HCT116 (cell line): ENCODE measurements around the gene ITPK1. TPM values are rescaled to one million over a fixed set of nuclear protein-coding genes. Genes with fewer than 3 reads are reported as not detected.

Experiments
- ATAC-seq: fragments of 200-7000 bp; cut with Tn5 transposase; 2 replicates; pipeline ENCODE4 v1.9.1; 2020; ENCODE audit warnings: mild to moderate bottlenecking, moderate library complexity
- BruUV-seq: library from RNA; stranded (reverse); fragments of 400-500 nt; replicated peaks from 2 replicates; lab custom pipeline; 2021; lab: Mats Ljungman, UMichigan
- CTCF ChIA-PET: fragments of 300-600 bp; sonication (Branson Sonifier 250); formaldehyde crosslinking; loops from one replicate; lab custom pipeline; 2021; ENCODE audit warnings: antibody characterized with exemption; lab: Charles Lee
- POLR2A ChIA-PET: fragments of 300-600, 350-600 bp; sonication (Branson Sonifier 250); formaldehyde crosslinking; loops from one replicate; lab custom pipeline; 2021; ENCODE audit warnings: antibody characterized with exemption; lab: Charles Lee
- RAD21 ChIA-PET, 2 experiments: fragments of 300-600 bp; sonication (Branson Sonifier 250); formaldehyde crosslinking; loops; one replicate each; lab custom pipeline; 2023; ENCODE audit warnings: low total read pairs in 2 of 2; ENCODE audit not compliant: uncharacterized antibody in 2 of 2, unreplicated experiment in 2 of 2, low non-redundant PET in 1 of 2; lab: Charles Lee
- DNase-seq: peaks from one replicate; pipeline ENCODE4 v3.0.0-alpha.2; 2010; ENCODE audit warnings: low read depth, low spot score
- H2AFZ ChIP-seq: fragments of 200-600 bp; shearing (Covaris generic), sonication (generic); 2 replicates; pipeline ENCODE4 v1.6.1; 2017; ENCODE audit warnings: low read depth, mixed run types, mixed read lengths, antibody characterized with exemption, low read length; ENCODE audit not compliant: poor library complexity, severe bottlenecking
- H3K27ac ChIP-seq: 2 replicates; pipeline ENCODE4 v1.5.1; 2012; ENCODE audit warnings: low read depth, low read length
- H3K27me3 ChIP-seq: fragments of 200-600 bp; sonication (generic); 2 replicates; pipeline ENCODE4 v1.6.1; 2016; ENCODE audit warnings: mixed run types, low read length, mixed read lengths; ENCODE audit not compliant: insufficient read depth
- H3K36me3 ChIP-seq, 2 experiments: fragments of 200-500 bp in 1 of 2; fragments of 200-600 bp in 1 of 2; sonication (Bioruptor generic) in 1 of 2; sonication (generic) in 1 of 2; 2 replicates each; pipeline versions ENCODE4 v1.5.1 to v1.6.1; 2014 to 2016; ENCODE audit warnings: low read length in 2 of 2, inconsistent platforms in 1 of 2, mixed read lengths in 1 of 2, mixed run types in 1 of 2; ENCODE audit not compliant: insufficient read depth in 2 of 2, control insufficient read depth in 1 of 2
- H3K4me1 ChIP-seq, 2 experiments: fragments of 200-600 bp in 1 of 2; sonication (generic) in 1 of 2; 2 replicates each; pipeline versions ENCODE4 v1.5.1 to v1.6.1; 2012 to 2017; ENCODE audit warnings: low read length in 2 of 2, inconsistent platforms in 1 of 2, mild to moderate bottlenecking in 1 of 2, mixed read lengths in 1 of 2, mixed run types in 1 of 2, moderate library complexity in 1 of 2; ENCODE audit not compliant: insufficient read depth in 2 of 2, control insufficient read depth in 1 of 2
- H3K4me2 ChIP-seq: fragments of 200-600 bp; sonication (generic); 2 replicates; pipeline ENCODE4 v1.6.1; 2017; ENCODE audit warnings: mixed run types, low read length, mixed read lengths
- H3K4me3 ChIP-seq, 2 experiments: fragments of 200-600 bp in 1 of 2; sonication (generic) in 1 of 2; replicated peaks in 1 of 2; 2 replicates each; pipeline ENCODE4 v1.5.1; 2011 to 2016; ENCODE audit warnings: low read length in 2 of 2, control low read depth in 1 of 2, low read depth in 1 of 2, mild to moderate bottlenecking in 1 of 2, mixed read lengths in 1 of 2, mixed run types in 1 of 2
- H3K79me2 ChIP-seq: fragments of 200-600 bp; sonication (generic); 2 replicates; pipeline ENCODE4 v1.6.1; 2017; ENCODE audit warnings: mild to moderate bottlenecking, mixed run types, low read length, moderate library complexity, mixed read lengths; ENCODE audit not compliant: insufficient read depth
- H3K9ac ChIP-seq: fragments of 200-600 bp; sonication (generic); 2 replicates; pipeline ENCODE4 v1.6.1; 2016; ENCODE audit warnings: low read length, mixed read lengths
- H3K9me2 ChIP-seq: fragments of 200-600 bp; sonication (generic), shearing (Covaris generic); 2 replicates; pipeline ENCODE4 v1.6.1; 2017; ENCODE audit warnings: mixed run types, mild to moderate bottlenecking, moderate library complexity; ENCODE audit not compliant: insufficient read depth
- H3K9me3 ChIP-seq, 2 experiments: fragments of 200-500 bp in 1 of 2; fragments of 200-600 bp in 1 of 2; sonication (Bioruptor generic) in 1 of 2; sonication (generic) in 1 of 2; 2 replicates each; pipeline ENCODE4 v1.6.1; 2014 to 2017; ENCODE audit warnings: low read length in 2 of 2, mixed read lengths in 2 of 2, inconsistent platforms in 1 of 2, low read depth in 1 of 2, mild to moderate bottlenecking in 1 of 2, mixed run types in 1 of 2, moderate library complexity in 1 of 2; ENCODE audit not compliant: control insufficient read depth in 1 of 2, insufficient read depth in 1 of 2
- H4K20me1 ChIP-seq: fragments of 200-600 bp; sonication (generic), shearing (Covaris generic); 2 replicates; pipeline ENCODE4 v1.6.1; 2017; ENCODE audit warnings: mixed run types, mild to moderate bottlenecking, moderate library complexity; ENCODE audit not compliant: insufficient read depth
- EZH2 ChIP-seq: fragments of 200-600 bp; sonication (generic); IDR thresholded peaks from 2 replicates; pipeline ENCODE4 v1.6.1; 2017; ENCODE audit warnings: antibody characterized with exemption, mixed run types
- EZH2phosphoT487 ChIP-seq: fragments of 200-600 bp; IDR thresholded peaks from 2 replicates; pipeline ENCODE4 v1.6.1; 2018; ENCODE audit warnings: antibody characterized with exemption, borderline replicate concordance
- JUND ChIP-seq: IDR thresholded peaks from 2 replicates; pipeline ENCODE4 v1.6.1; 2012
- POLR2A ChIP-seq: IDR thresholded peaks from 2 replicates; pipeline ENCODE4 v1.7.0; 2011; ENCODE audit warnings: borderline replicate concordance; ENCODE audit not compliant: insufficient read depth, insufficient read length; ENCODE audit errors: extremely low read depth
- POLR2AphosphoS5 ChIP-seq: IDR thresholded peaks from 2 replicates; pipeline ENCODE4 v1.6.1; 2011; ENCODE audit warnings: mild to moderate bottlenecking, low read depth, low read length, moderate library complexity
- RAD21 ChIP-seq: IDR thresholded peaks from 2 replicates; pipeline ENCODE4 v1.6.1; 2012; ENCODE audit warnings: low read depth, mild to moderate bottlenecking
- SRF ChIP-seq: IDR thresholded peaks from 2 replicates; pipeline ENCODE4 v1.6.1; 2012; ENCODE audit warnings: low read depth
- YY1 ChIP-seq: IDR thresholded peaks from 2 replicates; pipeline ENCODE4 v1.6.1; 2011; ENCODE audit warnings: low read length, low read depth, moderate library complexity, mild to moderate bottlenecking; ENCODE audit not compliant: insufficient replicate concordance; ENCODE audit errors: extremely low read depth
- intact Hi-C: fragments of 100-400 bp; cut with micrococcal nuclease; formaldehyde crosslinking; loops from 2 replicates; pipeline ENCODE4 v1.10.0; 2022
- total RNA-seq: library from RNA; stranded (reverse); gene quantifications from one replicate; pipeline ENCODE4 v1.2.1, GENCODE V29; 2021; ENCODE audit not compliant: unreplicated experiment
- TF ChIP-seq, protein P1 (sequence below): IDR thresholded peaks from 2 replicates; pipeline ENCODE4 v1.6.1; 2012; ENCODE audit warnings: low read depth
- TF ChIP-seq, protein P2 (sequence below), 3 experiments: fragments of 200-600 bp in 1 of 3; sonication (generic) in 1 of 3; IDR thresholded peaks in 2 of 3; conservative IDR thresholded peaks in 1 of 3; 2 replicates each; pipeline ENCODE4 v1.5.1; 2012 to 2017; ENCODE audit warnings: low read depth in 2 of 3, low read length in 2 of 3, antibody characterized with exemption in 1 of 3, borderline replicate concordance in 1 of 3, control low read depth in 1 of 3, mild to moderate bottlenecking in 1 of 3, mixed read lengths in 1 of 3, mixed run types in 1 of 3, moderate library complexity in 1 of 3; ENCODE audit not compliant: insufficient read depth in 1 of 3

ITPK1 gene
- total RNA-seq, 1 experiment from 2014 or later: 70.2 TPM

GRCh38 chr14:93075891-93076290 is 39.8 kb downstream of the ITPK1 start (continued):
- TF ChIP-seq, protein P1, sequence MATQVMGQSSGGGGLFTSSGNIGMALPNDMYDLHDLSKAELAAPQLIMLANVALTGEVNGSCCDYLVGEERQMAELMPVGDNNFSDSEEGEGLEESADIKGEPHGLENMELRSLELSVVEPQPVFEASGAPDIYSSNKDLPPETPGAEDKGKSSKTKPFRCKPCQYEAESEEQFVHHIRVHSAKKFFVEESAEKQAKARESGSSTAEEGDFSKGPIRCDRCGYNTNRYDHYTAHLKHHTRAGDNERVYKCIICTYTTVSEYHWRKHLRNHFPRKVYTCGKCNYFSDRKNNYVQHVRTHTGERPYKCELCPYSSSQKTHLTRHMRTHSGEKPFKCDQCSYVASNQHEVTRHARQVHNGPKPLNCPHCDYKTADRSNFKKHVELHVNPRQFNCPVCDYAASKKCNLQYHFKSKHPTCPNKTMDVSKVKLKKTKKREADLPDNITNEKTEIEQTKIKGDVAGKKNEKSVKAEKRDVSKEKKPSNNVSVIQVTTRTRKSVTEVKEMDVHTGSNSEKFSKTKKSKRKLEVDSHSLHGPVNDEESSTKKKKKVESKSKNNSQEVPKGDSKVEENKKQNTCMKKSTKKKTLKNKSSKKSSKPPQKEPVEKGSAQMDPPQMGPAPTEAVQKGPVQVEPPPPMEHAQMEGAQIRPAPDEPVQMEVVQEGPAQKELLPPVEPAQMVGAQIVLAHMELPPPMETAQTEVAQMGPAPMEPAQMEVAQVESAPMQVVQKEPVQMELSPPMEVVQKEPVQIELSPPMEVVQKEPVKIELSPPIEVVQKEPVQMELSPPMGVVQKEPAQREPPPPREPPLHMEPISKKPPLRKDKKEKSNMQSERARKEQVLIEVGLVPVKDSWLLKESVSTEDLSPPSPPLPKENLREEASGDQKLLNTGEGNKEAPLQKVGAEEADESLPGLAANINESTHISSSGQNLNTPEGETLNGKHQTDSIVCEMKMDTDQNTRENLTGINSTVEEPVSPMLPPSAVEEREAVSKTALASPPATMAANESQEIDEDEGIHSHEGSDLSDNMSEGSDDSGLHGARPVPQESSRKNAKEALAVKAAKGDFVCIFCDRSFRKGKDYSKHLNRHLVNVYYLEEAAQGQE: no peak
- TF ChIP-seq POLR2AphosphoS5: no peak
- TF ChIP-seq JUND: no peak
- no peak for TF ChIP-seq POLR2A

- H3K27ac ChIP-seq: no peak overlapping the region
- ChIA-PET POLR2A (no interaction called here), RAD21 (no interaction called here), CTCF (no interaction called here)
- ATAC-seq (no peak), DNase-seq (no peak)
- H3K4me1 ChIP-seq: peaks cover 2 to 5% of the 10 kb centered on the region in 2 experiments; a peak in 2 of 4 replicates
- peaks cover 9% of the 10 kb centered on the region; the same call in 1 of the 2 replicates for H3K79me2 ChIP-seq
- no peak overlapping the region for H3K9ac ChIP-seq
- H3K4me3 ChIP-seq: no peak overlapping the region
- H4K20me1 ChIP-seq: no peaks in the 10 kb centered on the region
- no peaks in the 10 kb centered on the region for H3K9me3 ChIP-seq
- H3K9me2 ChIP-seq: no peaks in the 10 kb centered on the region
- no peaks in the 10 kb centered on the region for H3K27me3 ChIP-seq
- no peak overlapping the region for H3K4me2 ChIP-seq
- intact Hi-C loops: no loop called here
- BruUV-seq: no TSS peak
- H3K36me3 ChIP-seq: no peaks in the 10 kb centered on the region
- no peak overlapping the region for H2AFZ ChIP-seq
- TF ChIP-seq RAD21 (no peak), EZH2 (no peak), YY1 (no peak), EZH2phosphoT487 (no peak), SRF (no peak), POLR2A (no peak)
- TF ChIP-seq, protein P2, sequence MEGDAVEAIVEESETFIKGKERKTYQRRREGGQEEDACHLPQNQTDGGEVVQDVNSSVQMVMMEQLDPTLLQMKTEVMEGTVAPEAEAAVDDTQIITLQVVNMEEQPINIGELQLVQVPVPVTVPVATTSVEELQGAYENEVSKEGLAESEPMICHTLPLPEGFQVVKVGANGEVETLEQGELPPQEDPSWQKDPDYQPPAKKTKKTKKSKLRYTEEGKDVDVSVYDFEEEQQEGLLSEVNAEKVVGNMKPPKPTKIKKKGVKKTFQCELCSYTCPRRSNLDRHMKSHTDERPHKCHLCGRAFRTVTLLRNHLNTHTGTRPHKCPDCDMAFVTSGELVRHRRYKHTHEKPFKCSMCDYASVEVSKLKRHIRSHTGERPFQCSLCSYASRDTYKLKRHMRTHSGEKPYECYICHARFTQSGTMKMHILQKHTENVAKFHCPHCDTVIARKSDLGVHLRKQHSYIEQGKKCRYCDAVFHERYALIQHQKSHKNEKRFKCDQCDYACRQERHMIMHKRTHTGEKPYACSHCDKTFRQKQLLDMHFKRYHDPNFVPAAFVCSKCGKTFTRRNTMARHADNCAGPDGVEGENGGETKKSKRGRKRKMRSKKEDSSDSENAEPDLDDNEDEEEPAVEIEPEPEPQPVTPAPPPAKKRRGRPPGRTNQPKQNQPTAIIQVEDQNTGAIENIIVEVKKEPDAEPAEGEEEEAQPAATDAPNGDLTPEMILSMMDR (IDR thresholded peaks at IDR 0.05 in 2 of 3, conservative IDR thresholded peaks at IDR 0.05 in 1 of 3; ENCODE audit: borderline replicate concordance in 1 of 3, insufficient read depth in 1 of 3, low read depth in 2 of 3, low read length in 2 of 3): no peak
- TF ChIP-seq, protein P1: no peak
Observed at GRCh38 chr14:93073910-93074769, 41.6 kb downstream of the ITPK1 start.
